Amniotic epithelial cell (primary cell): Measurements from ENCODE around the gene DEUP1.

ENCODE experiments used
- DNase-seq: peaks from one replicate; pipeline ENCODE4 v3.0.0-alpha.2; 2010; ENCODE audit warnings: low read depth

Gene DEUP1

GRCh38 chr11:93480256-93480655, 149.7 kb downstream of the DEUP1 start:
- no peak for DNase-seq

- DNase-seq, result no peak
Observed at GRCh38 chr11:93480756-93481155, 150.2 kb downstream of the DEUP1 start.

- DNase-seq, result no peak
Observed at GRCh38 chr11:93481279-93481678, 150.7 kb downstream of the DEUP1 start.

GRCh38 chr11:93481696-93482095, 151.2 kb downstream of the DEUP1 start:
- DNase-seq, result no peak

- DNase-seq, result no peak
Observed at GRCh38 chr11:93482556-93482955, 152.0 kb downstream of the DEUP1 start.

- peak; percentile 26 for DNase-seq
Observed at GRCh38 chr11:93484716-93485115, 154.2 kb downstream of the DEUP1 start.

GRCh38 chr11:93485983-93486382, 155.4 kb downstream of the DEUP1 start:
- no peak for DNase-seq

- DNase-seq, result peak; percentile 72
Observed at GRCh38 chr11:93487032-93487483, 156.5 kb downstream of the DEUP1 start.
